ENCODE measurements around the gene LYRM4.
A peak's percentile ranks its signal among the peaks of the same experiment; 100 is the strongest.

LYRM4 gene

DNA sequence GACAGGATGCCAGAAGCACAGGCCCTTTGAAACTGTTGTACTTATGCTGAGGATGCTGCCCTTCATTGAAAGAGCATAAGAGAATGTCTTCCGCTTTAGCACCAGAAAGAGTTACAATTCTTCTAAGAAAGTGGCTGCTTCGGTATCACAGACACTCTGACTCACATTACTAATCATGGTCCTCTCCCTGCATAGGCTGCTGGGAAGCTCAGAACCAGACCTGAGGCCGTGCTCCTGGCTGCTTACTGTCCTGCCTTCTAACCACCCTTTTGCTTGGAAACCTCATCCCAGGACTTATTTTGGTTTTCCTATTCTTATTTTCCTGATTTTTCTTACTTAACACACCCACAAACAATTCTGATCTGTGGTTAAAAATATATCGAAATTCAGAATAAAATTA, 22.9 kb downstream of the LYRM4 start:
- H3K4me3 Mint-ChIP-seq = no peak overlapping the region

DNA sequence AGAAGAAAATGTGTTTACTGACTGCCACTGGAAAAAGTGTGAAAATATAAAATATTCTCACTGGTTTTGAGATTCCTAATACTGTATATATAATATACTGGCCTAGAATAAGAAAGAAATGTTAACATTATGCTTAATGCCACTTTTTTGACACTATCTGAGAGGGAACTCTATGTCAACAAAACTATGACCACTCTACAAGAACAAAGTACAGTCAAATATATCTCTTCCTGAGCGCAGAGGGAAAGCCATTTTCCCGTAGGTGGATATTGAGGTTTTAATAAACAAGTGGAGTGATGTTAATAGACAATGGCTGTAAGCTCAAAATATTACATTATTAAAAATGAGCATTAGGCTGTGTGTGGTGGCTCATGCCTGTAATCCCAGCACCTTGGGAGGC, 24.9 kb downstream of the LYRM4 start:
- Mint-ChIP-seq H3K4me1 (peaks cover 16% of the 10 kb centered on the region), H3K27ac (no peak overlapping the region), H3K27me3 (no peaks in the 10 kb centered on the region), H3K9me3 (no peaks in the 10 kb centered on the region), H3K4me3 (no peak overlapping the region), H3K36me3 (peaks cover 33% of the 10 kb centered on the region)
- no peak for ATAC-seq

More for the DNA sequence above, 22.9 kb downstream of the LYRM4 start:
- H3K36me3 Mint-ChIP-seq = peaks cover 38% of the 10 kb centered on the region
- no peaks in the 10 kb centered on the region for H3K27me3 Mint-ChIP-seq
- H3K27ac Mint-ChIP-seq = no peak overlapping the region
- peaks cover 11% of the 10 kb centered on the region for H3K4me1 Mint-ChIP-seq
- no peak for ATAC-seq
- no peaks in the 10 kb centered on the region for H3K9me3 Mint-ChIP-seq

DNA sequence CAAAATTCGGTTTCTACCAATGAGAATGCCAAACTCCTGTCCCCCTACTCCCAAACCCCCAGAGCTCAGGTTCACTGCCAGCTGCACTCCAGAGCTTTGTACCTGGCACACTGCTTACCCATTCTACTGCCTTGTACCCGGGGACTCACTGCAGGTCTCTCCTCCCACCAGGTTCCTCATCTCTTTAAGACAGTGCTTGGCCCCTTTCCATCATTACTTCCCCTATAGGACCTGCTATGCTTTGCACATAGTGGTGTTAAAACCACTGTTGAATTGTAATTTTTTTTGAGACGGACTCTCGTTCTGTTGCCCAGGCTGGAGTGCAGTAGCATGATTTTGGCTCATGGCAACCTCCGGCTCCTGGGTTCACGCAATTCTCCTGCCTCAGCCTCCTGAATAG, 25.9 kb downstream of the LYRM4 start:
- no peak for ATAC-seq
- no peaks in the 10 kb centered on the region for H3K9me3 Mint-ChIP-seq
- no peak overlapping the region for H3K4me3 Mint-ChIP-seq
- H3K4me1 Mint-ChIP-seq = peaks cover 19% of the 10 kb centered on the region
- H3K36me3 Mint-ChIP-seq = peaks cover 24% of the 10 kb centered on the region
- peak overlapping the region; percentile 19 for H3K27ac Mint-ChIP-seq
- H3K27me3 Mint-ChIP-seq = no peaks in the 10 kb centered on the region

DNA sequence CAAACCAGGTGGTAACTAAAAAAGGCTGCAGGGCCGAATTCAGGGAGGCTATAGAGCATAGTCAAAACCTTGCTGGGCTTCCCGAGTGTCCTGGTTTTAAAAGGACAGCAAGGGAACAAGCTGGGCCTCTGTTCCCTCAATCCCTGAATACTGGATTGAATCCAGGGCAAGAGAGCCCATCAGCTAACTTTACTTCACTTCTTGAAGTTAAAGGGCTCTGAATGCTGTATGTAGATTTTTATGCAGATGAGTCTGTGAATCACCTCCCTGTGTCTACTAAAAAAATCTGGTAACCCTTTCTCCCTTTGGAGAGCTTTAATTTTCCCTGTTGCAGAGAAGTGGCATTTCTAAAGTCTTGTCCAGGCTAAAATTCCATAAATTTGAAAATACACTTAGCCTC, 29.5 kb downstream of the LYRM4 start:
- no peak for ATAC-seq
- Mint-ChIP-seq H3K27me3 (no peaks in the 10 kb centered on the region), H3K4me3 (no peak overlapping the region)

DNA sequence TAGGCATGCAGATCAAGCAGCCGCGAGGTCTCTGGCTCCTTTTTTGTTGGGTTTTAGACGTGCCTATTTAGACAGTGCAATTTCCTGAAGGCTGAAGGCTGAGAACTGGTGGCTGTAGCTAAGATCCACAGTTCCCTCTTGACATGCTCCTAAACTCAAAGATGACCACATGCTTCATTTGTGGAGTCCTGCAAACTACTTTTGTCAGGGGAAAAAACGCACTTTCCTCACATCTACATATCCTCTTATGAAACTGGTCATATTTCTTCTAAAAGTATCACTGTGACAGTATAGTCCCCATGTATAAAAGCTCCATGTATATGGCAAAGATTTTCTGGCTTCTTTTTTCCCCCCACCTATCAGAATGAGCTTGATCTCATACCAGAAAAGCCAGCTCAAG, 30.7 kb downstream of the LYRM4 start:
- Mint-ChIP-seq H3K4me3 (no peak overlapping the region), H3K27ac (no peak overlapping the region), H3K9me3 (no peaks in the 10 kb centered on the region), H3K4me1 (peaks cover 18% of the 10 kb centered on the region), H3K27me3 (no peaks in the 10 kb centered on the region), H3K36me3 (peaks cover 21% of the 10 kb centered on the region)
- no peak for ATAC-seq

More for the DNA sequence above, 29.5 kb downstream of the LYRM4 start:
- Mint-ChIP-seq H3K27ac (peak overlapping the region; percentile 69), H3K9me3 (no peaks in the 10 kb centered on the region), H3K36me3 (peaks cover 16% of the 10 kb centered on the region), H3K4me1 (peaks cover 19% of the 10 kb centered on the region)

DNA sequence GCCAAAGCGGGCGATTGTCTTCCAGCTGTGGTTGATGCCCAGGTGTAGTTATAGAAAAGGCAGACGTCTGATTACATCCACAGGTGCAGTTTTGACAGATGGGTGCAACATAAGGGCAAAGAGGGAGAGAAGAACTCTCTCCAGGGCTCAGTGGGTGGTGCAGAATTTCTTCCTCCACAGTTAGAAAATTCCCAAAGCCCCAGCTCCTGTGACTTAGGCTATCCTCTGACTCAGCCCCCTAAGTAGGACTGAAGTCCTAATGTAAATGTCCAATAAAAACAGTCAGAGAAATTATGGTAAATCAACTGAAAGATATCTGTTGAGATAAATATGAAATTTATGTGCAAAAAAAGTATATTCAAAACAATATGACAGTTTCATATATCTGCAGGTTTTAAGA, 31.4 kb downstream of the LYRM4 start:
- ATAC-seq = no peak
- H3K9me3 Mint-ChIP-seq = no peaks in the 10 kb centered on the region
- H3K27me3 Mint-ChIP-seq = no peaks in the 10 kb centered on the region
- H3K4me3 Mint-ChIP-seq = no peak overlapping the region
- no peak overlapping the region for H3K27ac Mint-ChIP-seq
- peaks cover 10% of the 10 kb centered on the region for H3K4me1 Mint-ChIP-seq
- H3K36me3 Mint-ChIP-seq = peaks cover 14% of the 10 kb centered on the region

DNA sequence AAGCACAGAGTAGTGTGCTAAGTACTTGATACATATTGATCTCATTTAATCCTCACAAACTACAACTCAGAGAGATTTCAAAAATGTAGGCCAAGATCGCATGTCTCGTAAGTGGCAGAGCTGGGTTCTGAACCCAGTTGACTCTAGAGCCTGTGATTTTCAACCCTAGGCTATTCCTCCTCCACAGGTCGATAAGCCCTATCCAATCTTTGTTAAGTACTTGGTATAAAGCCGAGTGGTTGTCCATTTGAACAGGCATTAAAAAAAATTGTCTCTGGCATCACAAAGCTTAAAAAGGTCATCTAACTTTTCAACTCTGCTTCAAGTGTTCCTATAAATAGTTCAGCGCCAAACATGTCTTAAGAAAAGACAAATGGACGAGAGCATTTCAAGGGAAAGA, 37.4 kb downstream of the LYRM4 start:
- no peak overlapping the region for H3K4me3 Mint-ChIP-seq
- no peak for ATAC-seq
- no peaks in the 10 kb centered on the region for H3K9me3 Mint-ChIP-seq
- H3K4me1 Mint-ChIP-seq = no peaks in the 10 kb centered on the region
- peaks cover 44% of the 10 kb centered on the region for H3K36me3 Mint-ChIP-seq
- H3K27ac Mint-ChIP-seq = no peak overlapping the region
- no peaks in the 10 kb centered on the region for H3K27me3 Mint-ChIP-seq

DNA sequence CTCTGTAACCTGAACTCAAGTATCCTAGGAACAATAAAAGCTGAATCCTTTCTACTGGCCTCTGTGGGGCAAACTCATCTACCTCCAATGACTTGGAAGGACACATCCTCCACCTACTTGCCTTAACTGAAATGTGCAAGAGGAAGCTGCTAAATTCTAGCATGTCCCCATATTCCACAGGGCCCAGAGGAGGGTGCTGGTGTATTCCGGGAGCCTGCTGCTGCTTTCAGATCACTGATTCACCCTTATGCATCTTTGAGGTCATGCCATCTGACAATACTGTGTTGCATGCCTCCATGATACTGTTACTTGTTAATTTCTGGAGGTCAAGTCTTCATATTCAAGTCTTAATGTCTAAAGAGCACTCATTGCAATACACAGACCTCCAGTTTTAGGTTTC, 40.3 kb downstream of the LYRM4 start:
- Mint-ChIP-seq H3K4me1 (peaks cover 7% of the 10 kb centered on the region), H3K27me3 (no peaks in the 10 kb centered on the region), H3K4me3 (no peak overlapping the region), H3K27ac (no peak overlapping the region), H3K9me3 (no peaks in the 10 kb centered on the region), H3K36me3 (peaks cover 44% of the 10 kb centered on the region)
- no peak for ATAC-seq

DNA sequence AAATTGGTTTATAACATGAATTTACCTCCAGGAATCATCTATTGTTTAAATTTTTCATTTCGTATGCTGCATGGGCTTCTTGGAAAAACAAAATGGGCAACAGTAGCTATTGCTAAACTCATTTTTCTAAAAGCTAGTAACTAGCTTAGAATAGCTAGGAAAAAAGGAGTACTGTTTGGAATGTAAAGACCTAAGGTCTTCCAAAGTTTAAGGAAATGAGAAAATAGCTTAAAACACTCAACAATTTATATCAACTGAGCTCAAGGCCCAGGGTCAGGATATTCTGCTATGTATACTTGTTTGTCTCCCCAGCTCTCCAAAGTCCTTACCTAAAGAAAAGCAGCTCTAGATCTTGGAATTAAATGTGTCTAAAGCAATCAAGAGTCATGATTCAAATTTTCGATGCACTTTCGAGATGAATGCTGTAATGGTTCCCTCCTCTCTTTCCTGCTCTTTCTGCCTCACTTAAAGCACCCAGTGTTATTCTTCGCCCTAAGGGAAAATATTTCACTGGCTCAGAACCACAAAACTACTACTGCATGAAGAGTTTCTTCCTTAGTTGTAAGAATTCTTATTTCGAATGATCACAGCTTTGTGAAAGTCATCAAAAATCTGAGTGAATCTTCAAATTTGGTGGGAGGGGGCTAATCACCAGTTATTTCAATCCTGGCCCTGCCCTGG, 41.6 kb downstream of the LYRM4 start:
- no peak overlapping the region for H3K27ac Mint-ChIP-seq
- H3K4me3 Mint-ChIP-seq = no peak overlapping the region
- H3K27me3 Mint-ChIP-seq = no peaks in the 10 kb centered on the region

DNA sequence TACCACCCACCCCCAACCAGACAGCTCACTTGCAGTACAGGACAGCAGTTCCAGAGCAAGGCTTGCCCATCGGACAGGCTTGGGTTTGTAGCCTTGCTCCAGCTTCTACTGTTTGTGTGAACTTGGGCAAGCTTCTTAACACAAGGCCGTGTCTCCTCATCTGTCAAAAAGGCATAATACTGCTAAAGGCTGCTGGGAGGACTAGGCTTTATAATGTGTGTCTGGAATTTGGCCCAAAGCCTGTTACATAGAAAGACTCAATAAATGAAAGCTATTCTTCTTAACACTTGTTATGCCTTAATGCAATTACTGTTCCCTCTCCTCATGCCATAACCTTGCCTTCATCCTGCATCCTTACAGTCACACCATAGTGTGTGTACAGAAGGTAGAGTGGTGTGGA, 43.4 kb downstream of the LYRM4 start:
- H3K27ac Mint-ChIP-seq = no peak overlapping the region

More for the DNA sequence above, 41.6 kb downstream of the LYRM4 start:
- Mint-ChIP-seq H3K36me3 (peaks cover 53% of the 10 kb centered on the region), H3K9me3 (no peaks in the 10 kb centered on the region), H3K4me1 (peaks cover 13% of the 10 kb centered on the region)
- no peak for ATAC-seq

DNA sequence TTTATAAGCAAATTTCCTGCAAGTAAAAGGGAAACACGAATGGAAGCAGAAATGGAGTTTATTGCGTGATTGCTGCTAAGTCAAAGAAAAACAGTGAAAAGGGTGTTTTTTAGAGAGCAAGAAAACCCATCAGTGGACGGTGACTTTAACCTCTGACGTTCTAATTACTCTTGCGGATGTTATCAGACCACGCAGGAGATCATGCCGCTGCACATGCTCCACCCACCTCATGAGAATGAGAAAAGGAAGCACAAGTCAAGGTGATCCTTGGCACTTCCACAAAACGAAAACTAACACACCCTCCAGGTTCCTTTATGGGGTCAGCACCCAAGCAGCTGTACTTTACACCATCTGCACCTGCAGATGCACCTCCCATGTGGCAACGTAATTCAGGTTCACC, 45.0 kb downstream of the LYRM4 start:
- no peaks in the 10 kb centered on the region for H3K27me3 Mint-ChIP-seq
- H3K36me3 Mint-ChIP-seq = peaks cover 52% of the 10 kb centered on the region
- H3K27ac Mint-ChIP-seq = no peak overlapping the region
- no peak for ATAC-seq
- H3K4me1 Mint-ChIP-seq = peaks cover 13% of the 10 kb centered on the region
- no peak overlapping the region for H3K4me3 Mint-ChIP-seq
- no peaks in the 10 kb centered on the region for H3K9me3 Mint-ChIP-seq

More for the DNA sequence above, 43.4 kb downstream of the LYRM4 start:
- Mint-ChIP-seq H3K4me1 (peaks cover 13% of the 10 kb centered on the region), H3K4me3 (no peak overlapping the region), H3K27me3 (no peaks in the 10 kb centered on the region), H3K9me3 (no peaks in the 10 kb centered on the region), H3K36me3 (peaks cover 54% of the 10 kb centered on the region)
- no peak for ATAC-seq

DNA sequence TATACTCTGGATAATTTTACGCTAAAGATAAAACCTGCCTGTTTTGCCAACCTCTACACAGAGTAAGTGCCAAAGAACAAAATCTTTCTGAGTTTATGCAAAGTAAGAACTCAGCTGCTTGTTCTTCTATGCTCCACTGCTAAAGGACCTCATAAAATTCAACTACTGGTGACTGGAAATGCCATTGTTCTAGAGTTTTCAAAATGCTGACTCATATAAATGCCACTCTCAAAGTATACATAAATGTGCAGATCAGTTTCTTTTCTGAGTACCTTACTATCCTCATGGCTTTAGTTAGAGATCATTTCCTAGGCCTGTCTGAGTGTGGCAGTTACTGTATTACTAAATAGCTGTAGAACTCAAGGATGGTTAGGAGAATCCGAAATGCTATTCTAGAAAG, 45.6 kb downstream of the LYRM4 start:
- Mint-ChIP-seq H3K4me1 (peaks cover 13% of the 10 kb centered on the region), H3K27ac (no peak overlapping the region), H3K36me3 (peaks cover 57% of the 10 kb centered on the region), H3K4me3 (no peak overlapping the region), H3K27me3 (no peaks in the 10 kb centered on the region), H3K9me3 (no peaks in the 10 kb centered on the region)
- no peak for ATAC-seq

DNA sequence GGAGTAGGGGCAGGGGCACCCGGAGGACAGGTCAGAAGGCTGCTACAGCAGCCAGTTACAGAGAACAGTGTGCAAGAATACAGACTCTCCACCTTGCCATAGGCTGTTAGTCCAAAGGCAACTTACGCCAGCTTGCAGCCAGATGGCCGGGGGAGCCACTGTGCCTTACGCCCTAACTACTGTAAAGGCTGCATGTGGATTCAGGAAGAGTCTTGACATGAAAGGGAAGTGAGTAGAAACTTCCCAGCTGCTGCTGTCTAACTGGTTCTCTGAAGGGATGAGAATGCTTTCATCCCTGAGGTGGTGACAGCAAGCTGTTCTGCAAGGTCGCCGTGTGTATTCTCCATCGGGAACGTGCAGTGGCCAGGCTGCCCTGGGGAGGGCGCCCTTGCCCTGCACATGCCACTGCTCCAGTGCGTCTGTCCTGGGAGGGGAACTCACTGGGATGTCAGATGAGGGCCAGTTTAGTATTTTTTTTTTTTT, 46.1 kb downstream of the LYRM4 start:
- peaks cover 13% of the 10 kb centered on the region for H3K4me1 Mint-ChIP-seq
- H3K27me3 Mint-ChIP-seq = no peaks in the 10 kb centered on the region
- H3K27ac Mint-ChIP-seq = no peak overlapping the region
- ATAC-seq = no peak
- H3K36me3 Mint-ChIP-seq = peaks cover 55% of the 10 kb centered on the region
- H3K4me3 Mint-ChIP-seq = no peak overlapping the region
- no peaks in the 10 kb centered on the region for H3K9me3 Mint-ChIP-seq

DNA sequence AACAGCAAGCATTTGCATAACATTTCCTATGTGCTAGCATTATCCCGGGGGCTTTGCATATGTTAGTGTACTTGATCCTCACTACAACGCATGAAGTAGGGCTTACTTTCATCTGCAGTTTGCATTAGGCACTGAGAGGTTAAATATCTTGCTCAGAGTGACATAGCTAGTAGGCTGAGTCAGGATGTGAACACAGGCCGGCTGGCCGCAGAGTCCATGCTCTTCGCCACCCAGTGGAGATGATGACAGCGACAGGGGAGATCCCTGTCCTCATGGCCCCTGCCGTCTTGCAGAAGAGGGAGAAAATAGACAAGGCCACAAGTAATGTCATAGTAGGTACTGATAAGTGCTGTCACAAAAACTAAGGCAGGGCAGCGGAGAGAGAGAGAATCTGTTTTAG, 46.9 kb downstream of the LYRM4 start:
- Mint-ChIP-seq H3K27me3 (no peaks in the 10 kb centered on the region), H3K9me3 (no peaks in the 10 kb centered on the region), H3K36me3 (peaks cover 55% of the 10 kb centered on the region), H3K27ac (no peak overlapping the region), H3K4me3 (no peak overlapping the region), H3K4me1 (peaks cover 13% of the 10 kb centered on the region)
- no peak for ATAC-seq

DNA sequence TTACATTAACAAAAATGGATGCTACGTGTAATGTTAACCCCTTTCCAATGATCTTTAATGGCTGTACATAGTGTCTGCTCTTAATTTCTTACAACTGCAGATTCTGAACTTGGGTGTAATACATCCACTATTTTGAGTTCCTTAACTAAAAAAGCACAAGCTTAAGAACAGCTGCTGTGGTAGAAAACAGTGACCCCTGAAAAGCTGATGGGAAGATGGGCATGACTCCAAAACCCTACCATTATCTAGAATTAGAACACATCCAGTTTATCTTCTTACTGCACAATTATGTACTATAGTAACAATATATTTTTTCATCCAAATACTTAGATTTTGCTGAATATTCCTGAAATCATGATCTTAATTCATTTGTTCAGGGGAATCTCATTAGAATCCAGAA, 49.3 kb downstream of the LYRM4 start:
- H3K4me1 Mint-ChIP-seq = peaks cover 20% of the 10 kb centered on the region
- H3K27me3 Mint-ChIP-seq = no peaks in the 10 kb centered on the region
- H3K36me3 Mint-ChIP-seq = peaks cover 63% of the 10 kb centered on the region
- no peak overlapping the region for H3K27ac Mint-ChIP-seq
- H3K4me3 Mint-ChIP-seq = no peak overlapping the region
- H3K9me3 Mint-ChIP-seq = no peaks in the 10 kb centered on the region
- ATAC-seq = no peak

DNA sequence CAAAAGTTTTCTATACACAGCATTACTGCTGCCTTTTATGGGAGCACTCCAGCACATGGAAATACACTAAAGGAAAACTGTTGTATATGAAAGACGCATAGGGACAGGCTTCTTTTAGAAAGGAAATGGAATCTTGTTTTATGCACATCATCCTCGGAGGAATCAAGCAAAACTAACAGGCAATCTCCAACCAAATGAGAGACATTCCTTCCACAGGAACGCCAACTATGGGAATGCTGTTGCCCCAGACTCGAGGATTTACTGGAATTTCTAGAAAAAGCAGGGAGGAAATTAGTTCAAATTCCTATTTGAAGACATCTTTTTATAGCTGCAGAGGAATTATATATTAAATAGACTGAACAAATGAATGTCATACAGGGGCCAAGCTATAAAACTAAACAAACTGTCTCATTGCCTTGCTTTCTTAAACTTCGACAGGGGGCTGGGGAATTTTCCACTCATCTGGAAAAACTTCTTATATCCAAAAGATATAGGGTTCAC, 52.2 kb downstream of the LYRM4 start:
- H3K4me1 Mint-ChIP-seq = peaks cover 19% of the 10 kb centered on the region
- no peaks in the 10 kb centered on the region for H3K9me3 Mint-ChIP-seq
- H3K4me3 Mint-ChIP-seq = no peak overlapping the region
- no peaks in the 10 kb centered on the region for H3K27me3 Mint-ChIP-seq
- no peak for ATAC-seq
- H3K27ac Mint-ChIP-seq = no peak overlapping the region
- H3K36me3 Mint-ChIP-seq = peaks cover 51% of the 10 kb centered on the region

Data from stimulated activated memory B cell treated with anti-CD40 and anti-IgM and Interleukin-4, amounts not matched to agents 10 μg/mL and 1 μg/mL and 100 μg/mL, for 72 hours (primary cell).